ENCODE measurements around the gene ABLIM1. TPM values are rescaled to one million over a fixed set of nuclear protein-coding genes. Genes with fewer than 3 reads are reported as not detected.
A peak's percentile ranks its signal among the peaks of the same experiment; 100 is the strongest.

Gene ABLIM1
- total RNA-seq, 1 donor from 2014 or later, result 70.0 TPM

DNA sequence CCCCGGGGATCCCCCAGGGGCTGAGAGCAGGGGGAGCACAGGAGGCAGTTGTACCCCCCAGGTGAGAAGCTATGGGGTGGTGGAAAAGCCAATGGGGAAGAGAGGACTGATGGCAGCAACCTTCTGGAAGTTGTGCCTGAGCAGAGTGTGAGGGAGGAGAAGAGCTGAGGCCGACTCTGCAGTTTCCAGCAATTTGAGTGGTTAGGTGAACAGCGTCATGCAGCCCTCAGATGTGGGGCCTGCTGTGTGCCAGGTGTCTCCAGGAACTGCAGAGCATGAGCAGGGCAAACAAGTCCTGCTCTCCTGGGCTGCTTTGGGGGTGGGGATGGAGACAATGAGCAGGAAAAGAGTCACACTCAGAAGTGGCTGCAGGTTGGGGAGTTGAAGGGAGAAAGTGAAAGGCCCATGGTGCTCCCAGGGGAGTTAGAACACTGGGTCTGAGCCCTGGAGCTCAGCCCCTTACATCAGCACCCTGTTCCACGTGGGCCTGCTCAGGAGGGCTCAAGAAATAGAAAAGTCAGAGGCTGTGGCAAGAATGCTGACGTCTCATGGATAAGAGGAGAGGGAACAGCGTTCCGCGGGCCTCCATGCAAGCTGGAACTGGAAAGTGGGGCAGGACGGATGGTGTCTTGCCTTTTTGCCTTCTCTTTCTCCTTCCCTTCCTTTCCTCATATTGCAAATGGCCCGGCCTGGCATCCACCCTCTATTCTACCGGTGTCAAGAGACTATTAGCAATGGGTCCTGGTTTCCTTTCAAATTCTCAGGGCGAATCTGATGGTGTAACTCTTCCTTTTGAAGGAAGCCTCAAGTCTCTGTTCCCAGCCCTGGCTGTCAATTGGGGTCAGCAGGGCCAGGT, 249.7 kb downstream of the ABLIM1 start:
- H3K4me2 ChIP-seq (ENCODE audit: low read length), result no peak overlapping the region
- H3K36me3 ChIP-seq (ENCODE audit: insufficient read depth, low read length), result no peaks in the 10 kb centered on the region
- no peaks in the 10 kb centered on the region for H3K9me3 ChIP-seq (ENCODE audit: insufficient read depth, low read depth, low read length)
- no peak for FAIRE-seq
- no peak overlapping the region for H3K27ac Mint-ChIP-seq (ENCODE audit: unreplicated experiment)
- no peaks in the 10 kb centered on the region for H4K20me1 ChIP-seq (ENCODE audit: insufficient read depth, low read length)
- H3K4me1 Mint-ChIP-seq (ENCODE audit: low read depth, unreplicated experiment), result peaks cover 12% of the 10 kb centered on the region
- H3K27me3 Mint-ChIP-seq (ENCODE audit: low read depth, unreplicated experiment), result peaks cover 12% of the 10 kb centered on the region
- no peak overlapping the region for H3K27ac ChIP-seq (ENCODE audit: low read depth, low read length)
- H2AFZ ChIP-seq (ENCODE audit: low read depth, low read length), result no peak overlapping the region
- TF ChIP-seq, protein P1, sequence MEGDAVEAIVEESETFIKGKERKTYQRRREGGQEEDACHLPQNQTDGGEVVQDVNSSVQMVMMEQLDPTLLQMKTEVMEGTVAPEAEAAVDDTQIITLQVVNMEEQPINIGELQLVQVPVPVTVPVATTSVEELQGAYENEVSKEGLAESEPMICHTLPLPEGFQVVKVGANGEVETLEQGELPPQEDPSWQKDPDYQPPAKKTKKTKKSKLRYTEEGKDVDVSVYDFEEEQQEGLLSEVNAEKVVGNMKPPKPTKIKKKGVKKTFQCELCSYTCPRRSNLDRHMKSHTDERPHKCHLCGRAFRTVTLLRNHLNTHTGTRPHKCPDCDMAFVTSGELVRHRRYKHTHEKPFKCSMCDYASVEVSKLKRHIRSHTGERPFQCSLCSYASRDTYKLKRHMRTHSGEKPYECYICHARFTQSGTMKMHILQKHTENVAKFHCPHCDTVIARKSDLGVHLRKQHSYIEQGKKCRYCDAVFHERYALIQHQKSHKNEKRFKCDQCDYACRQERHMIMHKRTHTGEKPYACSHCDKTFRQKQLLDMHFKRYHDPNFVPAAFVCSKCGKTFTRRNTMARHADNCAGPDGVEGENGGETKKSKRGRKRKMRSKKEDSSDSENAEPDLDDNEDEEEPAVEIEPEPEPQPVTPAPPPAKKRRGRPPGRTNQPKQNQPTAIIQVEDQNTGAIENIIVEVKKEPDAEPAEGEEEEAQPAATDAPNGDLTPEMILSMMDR (IDR thresholded peaks at IDR 0.05; ENCODE audit: insufficient read depth, low read depth, low read length), result no peak
- no peak for TF ChIP-seq EZH2 (IDR thresholded peaks at IDR 0.05; ENCODE audit: insufficient read depth, low read length)
- H3K9me3 Mint-ChIP-seq (ENCODE audit: unreplicated experiment), result peaks cover 3% of the 10 kb centered on the region
- no peaks in the 10 kb centered on the region for H3K36me3 Mint-ChIP-seq (ENCODE audit: low read depth, unreplicated experiment)
- no peak overlapping the region for H3K4me3 ChIP-seq (ENCODE audit: insufficient read depth, low read depth, low read length)
- peaks cover 17% of the 10 kb centered on the region for H3K4me1 ChIP-seq (ENCODE audit: insufficient read depth, low read length)
- H3K27me3 ChIP-seq (ENCODE audit: insufficient read depth, low read length), result peaks cover 6% of the 10 kb centered on the region
- H3K79me2 ChIP-seq (ENCODE audit: insufficient read depth, low read length), result no peaks in the 10 kb centered on the region
- no peak overlapping the region for H3K9ac ChIP-seq (ENCODE audit: low read length)
- DNase-seq (ENCODE audit: low read depth), result no peak
- no peak overlapping the region for H3K4me3 Mint-ChIP-seq (ENCODE audit: unreplicated experiment)

DNA sequence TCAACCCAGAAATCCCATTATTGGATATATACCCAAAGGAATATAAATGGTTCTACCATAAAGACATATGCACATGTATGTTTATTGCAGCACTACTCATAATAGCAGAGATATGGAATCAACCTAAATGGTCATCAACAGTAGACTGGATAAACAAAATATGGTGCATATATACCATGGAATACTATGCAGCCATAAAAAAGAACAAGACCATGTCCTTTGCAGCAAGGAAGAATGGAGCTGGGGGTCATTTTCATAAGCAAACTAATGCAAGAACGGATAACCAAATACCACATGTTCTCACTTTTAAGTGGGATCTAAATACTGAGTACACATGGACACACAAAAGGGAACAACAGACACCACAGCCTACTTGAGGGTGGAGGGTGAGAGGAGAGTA, 251.6 kb downstream of the ABLIM1 start:
- Mint-ChIP-seq H3K27me3 (ENCODE audit: low read depth, unreplicated experiment) (peaks cover 12% of the 10 kb centered on the region), H3K9me3 (ENCODE audit: unreplicated experiment) (peaks cover 3% of the 10 kb centered on the region), H3K4me1 (ENCODE audit: low read depth, unreplicated experiment) (peaks cover 23% of the 10 kb centered on the region), H3K27ac (ENCODE audit: unreplicated experiment) (no peak overlapping the region), H3K4me3 (ENCODE audit: unreplicated experiment) (peak overlapping the region; percentile 47), H3K36me3 (ENCODE audit: low read depth, unreplicated experiment) (no peaks in the 10 kb centered on the region)
- Histone ChIP-seq H3K4me1 (ENCODE audit: insufficient read depth, low read length) (peaks cover 24% of the 10 kb centered on the region), H3K9ac (ENCODE audit: low read length) (no peak overlapping the region), H3K9me3 (ENCODE audit: insufficient read depth, low read depth, low read length) (no peaks in the 10 kb centered on the region), H3K36me3 (ENCODE audit: insufficient read depth, low read length) (no peaks in the 10 kb centered on the region), H2AFZ (ENCODE audit: low read depth, low read length) (no peak overlapping the region), H3K4me3 (ENCODE audit: insufficient read depth, low read depth, low read length) (no peak overlapping the region), H3K4me2 (ENCODE audit: low read length) (no peak overlapping the region), H4K20me1 (ENCODE audit: insufficient read depth, low read length) (no peaks in the 10 kb centered on the region), H3K27ac (ENCODE audit: low read depth, low read length) (no peak overlapping the region), H3K27me3 (ENCODE audit: insufficient read depth, low read length) (peaks cover 6% of the 10 kb centered on the region), H3K79me2 (ENCODE audit: insufficient read depth, low read length) (no peaks in the 10 kb centered on the region)
- FAIRE-seq, result no peak
- TF ChIP-seq EZH2 (IDR thresholded peaks at IDR 0.05; ENCODE audit: insufficient read depth, low read length), result no peak
- TF ChIP-seq, protein P1 (IDR thresholded peaks at IDR 0.05; ENCODE audit: insufficient read depth, low read depth, low read length), result no peak
- no peak for DNase-seq (ENCODE audit: low read depth)

DNA sequence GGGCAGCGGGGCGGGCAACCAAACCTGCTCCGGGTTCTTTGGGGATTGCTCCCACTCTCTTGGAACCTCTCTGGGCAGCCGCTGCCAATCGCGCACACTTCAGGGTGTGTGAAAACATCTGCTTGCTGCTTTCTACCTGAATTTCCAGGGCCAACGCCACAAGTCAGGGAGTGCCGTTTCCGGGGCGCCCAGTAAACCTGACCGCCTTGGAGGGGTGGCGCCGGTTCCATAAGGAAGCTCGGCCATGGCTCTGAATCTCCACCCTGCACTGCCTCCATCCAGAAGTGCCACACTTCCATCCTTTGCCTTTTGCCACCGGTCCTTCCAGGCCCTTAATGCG, 253.1 kb downstream of the ABLIM1 start:
- Histone ChIP-seq H4K20me1 (ENCODE audit: insufficient read depth, low read length) (no peaks in the 10 kb centered on the region), H3K9me3 (ENCODE audit: insufficient read depth, low read depth, low read length) (no peaks in the 10 kb centered on the region), H3K9ac (ENCODE audit: low read length) (peak overlapping the region; percentile 75), H3K4me1 (ENCODE audit: insufficient read depth, low read length) (peaks cover 27% of the 10 kb centered on the region), H2AFZ (ENCODE audit: low read depth, low read length) (no peak overlapping the region), H3K4me2 (ENCODE audit: low read length) (peak overlapping the region; percentile 90), H3K27ac (ENCODE audit: low read depth, low read length) (no peak overlapping the region), H3K79me2 (ENCODE audit: insufficient read depth, low read length) (no peaks in the 10 kb centered on the region), H3K27me3 (ENCODE audit: insufficient read depth, low read length) (peaks cover 6% of the 10 kb centered on the region), H3K36me3 (ENCODE audit: insufficient read depth, low read length) (no peaks in the 10 kb centered on the region), H3K4me3 (ENCODE audit: insufficient read depth, low read depth, low read length) (no peak overlapping the region)
- no peaks in the 10 kb centered on the region for H3K36me3 Mint-ChIP-seq (ENCODE audit: low read depth, unreplicated experiment)
- no peaks in the 10 kb centered on the region for H3K9me3 Mint-ChIP-seq (ENCODE audit: unreplicated experiment)
- TF ChIP-seq, protein P1 (IDR thresholded peaks at IDR 0.05; ENCODE audit: insufficient read depth, low read depth, low read length), result no peak
- no peak for TF ChIP-seq EZH2 (IDR thresholded peaks at IDR 0.05; ENCODE audit: insufficient read depth, low read length)
- DNase-seq (ENCODE audit: low read depth), result no peak
- H3K4me3 Mint-ChIP-seq (ENCODE audit: unreplicated experiment), result peak overlapping the region; percentile 84
- H3K4me1 Mint-ChIP-seq (ENCODE audit: low read depth, unreplicated experiment), result peaks cover 38% of the 10 kb centered on the region
- FAIRE-seq, result no peak
- H3K27ac Mint-ChIP-seq (ENCODE audit: unreplicated experiment), result no peak overlapping the region
- H3K27me3 Mint-ChIP-seq (ENCODE audit: low read depth, unreplicated experiment), result peaks cover 12% of the 10 kb centered on the region
